HEK293 (cell line): ENCODE data around the gene P2RX4.

Experiments used
- CTCF ChIP-seq: fragments of 450-650 bp; formaldehyde crosslinking; IDR thresholded peaks from 2 replicates; pipeline ENCODE4 v1.5.1; 2016; ENCODE audit warnings: missing biosample characterization, missing genetic modification characterization
- SP2 ChIP-seq: fragments of 450-650 bp; formaldehyde crosslinking; IDR thresholded peaks from 2 replicates; pipeline ENCODE4 v1.5.1; 2016; ENCODE audit warnings: missing biosample characterization, missing genetic modification characterization
- TCF7L2 ChIP-seq: IDR thresholded peaks from 2 replicates; pipeline ENCODE4 v1.6.1; 2011; ENCODE audit warnings: low read depth, mild to moderate bottlenecking, inconsistent platforms, low read length, moderate library complexity, borderline replicate concordance
- ZNF175 ChIP-seq: fragments of 450-650 bp; formaldehyde crosslinking; IDR thresholded peaks from 2 replicates; pipeline ENCODE4 v1.5.1; 2016; ENCODE audit warnings: missing biosample characterization, missing genetic modification characterization
- ZNF23 ChIP-seq: fragments of 450-650 bp; formaldehyde crosslinking; IDR thresholded peaks from 2 replicates; pipeline ENCODE4 v1.5.1; 2016; ENCODE audit warnings: missing biosample characterization, missing genetic modification characterization, borderline replicate concordance
- ZNF76 ChIP-seq: fragments of 450-650 bp; formaldehyde crosslinking; IDR thresholded peaks from 2 replicates; pipeline ENCODE4; 2016; ENCODE audit warnings: low read depth, missing biosample characterization, missing genetic modification characterization, borderline replicate concordance
- ZSCAN5A ChIP-seq: fragments of 450-650 bp; formaldehyde crosslinking; IDR thresholded peaks from 2 replicates; pipeline ENCODE4 v1.5.1; 2016; ENCODE audit warnings: missing biosample characterization, missing genetic modification characterization

DNA sequence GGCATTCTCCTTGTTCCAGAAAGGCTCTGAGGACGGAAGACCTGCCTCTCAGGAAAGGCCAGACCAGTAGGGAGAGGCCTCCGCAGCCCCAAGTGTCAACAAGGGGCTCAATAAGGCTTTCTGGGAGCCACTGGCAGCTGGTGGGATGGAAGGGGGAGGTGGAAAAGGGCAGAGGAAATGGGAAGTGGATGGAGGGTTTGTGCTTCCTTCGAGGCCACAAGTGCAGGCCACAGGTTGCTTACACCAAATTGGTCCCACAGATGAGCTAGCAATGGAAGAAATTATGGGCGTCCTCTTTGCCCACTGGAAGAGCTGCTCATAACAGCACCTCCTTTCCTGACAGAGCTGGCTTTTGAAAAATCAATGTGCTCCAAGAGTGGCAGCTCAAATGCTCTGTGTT is 28.2 kb downstream of the P2RX4 start:
- TF ChIP-seq CTCF (tag by site-specific recombination): no peak
- no peak for TF ChIP-seq ZNF175
- no peak for TF ChIP-seq TCF7L2
- TF ChIP-seq ZNF23: no peak
- TF ChIP-seq ZNF76 (tag by site-specific recombination): no peak
- TF ChIP-seq SP2: no peak
- TF ChIP-seq ZSCAN5A: no peak
